A673 (cell line): Measurements from ENCODE around the gene CTNNA1. TPM values are rescaled to one million over a fixed set of nuclear protein-coding genes. Genes with fewer than 3 reads are reported as not detected.

Experiments
- BruUV-seq: library from RNA; stranded (reverse); fragments of 400-500 nt; replicated peaks from 2 replicates; lab custom pipeline; 2021; lab: Mats Ljungman, UMichigan
- CTCF ChIA-PET: fragments of 300-600 bp; sonication (Branson Sonifier 250); formaldehyde crosslinking; loops from one replicate; lab custom pipeline; 2022; ENCODE audit warnings: antibody characterized with exemption; lab: Charles Lee
- POLR2A ChIA-PET: fragments of 300-600 bp; sonication (Branson Sonifier 250); formaldehyde crosslinking; loops from one replicate; lab custom pipeline; 2022; ENCODE audit warnings: antibody characterized with exemption; ENCODE audit not compliant: low non-redundant PET; lab: Charles Lee
- DNase-seq: peaks from one replicate; pipeline ENCODE4 v3.0.0-alpha.2; 2015; ENCODE audit warnings: low spot score
- H3K27ac ChIP-seq: fragments of 200-600 bp; sonication (generic); 2 replicates; pipeline ENCODE4 v1.5.1; 2016; ENCODE audit warnings: mixed run types, low read depth, mild to moderate bottlenecking, mixed read lengths, antibody characterized with exemption, low read length; ENCODE audit not compliant: poor library complexity, severe bottlenecking
- H3K27me3 ChIP-seq: fragments of 200-600 bp; sonication (generic); replicated peaks from 2 replicates; pipeline ENCODE4 v1.6.1; 2017; ENCODE audit warnings: mixed run types, low read depth, mild to moderate bottlenecking, mixed read lengths, antibody characterized with exemption, low read length; ENCODE audit not compliant: insufficient read depth, poor library complexity
- H3K36me3 ChIP-seq: fragments of 200-600 bp; sonication (generic); 2 replicates; pipeline ENCODE4 v1.6.1; 2016; ENCODE audit warnings: mixed run types, mild to moderate bottlenecking, mixed read lengths, antibody characterized with exemption, low read length; ENCODE audit not compliant: insufficient read depth, poor library complexity, severe bottlenecking
- H3K4me1 ChIP-seq: fragments of 200-600 bp; sonication (generic); 2 replicates; pipeline ENCODE4 v1.6.1; 2017; ENCODE audit warnings: mixed run types, mild to moderate bottlenecking, mixed read lengths, antibody characterized with exemption, low read length; ENCODE audit not compliant: insufficient read depth, poor library complexity, severe bottlenecking
- H3K4me3 ChIP-seq: fragments of 200-600 bp; sonication (generic); 2 replicates; pipeline ENCODE4 v1.5.1; 2016; ENCODE audit warnings: low read depth, mixed run types, mild to moderate bottlenecking, mixed read lengths, low read length; ENCODE audit not compliant: poor library complexity, severe bottlenecking
- H3K9me3 ChIP-seq: fragments of 200-600 bp; sonication (generic); 2 replicates; pipeline ENCODE4 v1.6.1; 2016; ENCODE audit warnings: mixed run types, low read depth, mild to moderate bottlenecking, mixed read lengths, antibody characterized with exemption, low read length; ENCODE audit not compliant: poor library complexity, severe bottlenecking
- EZH2 ChIP-seq: fragments of 200-600 bp; sonication (generic); IDR thresholded peaks from 2 replicates; pipeline ENCODE4 v1.6.1; 2017; ENCODE audit warnings: borderline replicate concordance, low read depth, mild to moderate bottlenecking, mixed read lengths, antibody characterized with exemption, low read length; ENCODE audit not compliant: poor library complexity, severe bottlenecking
- intact Hi-C: fragments of 100-400 bp; cut with micrococcal nuclease; formaldehyde crosslinking; loops from one replicate; pipeline ENCODE4 v1.10.0; 2022; ENCODE audit not compliant: unreplicated experiment
- total RNA-seq: library from RNA; stranded (reverse); gene quantifications from 2 replicates; pipeline ENCODE4 v1.2.3, GENCODE V29; 2021
- TF ChIP-seq, protein P1 (sequence below): fragments of 300-800, 200-600 bp; sonication (generic); conservative IDR thresholded peaks from 2 replicates; pipeline ENCODE4 v1.5.1; 2017; ENCODE audit warnings: low read depth, mild to moderate bottlenecking, antibody characterized with exemption, low read length, moderate library complexity, mixed read lengths

Gene CTNNA1
- total RNA-seq, 1 experiment from 2014 or later: 249 TPM

DNA sequence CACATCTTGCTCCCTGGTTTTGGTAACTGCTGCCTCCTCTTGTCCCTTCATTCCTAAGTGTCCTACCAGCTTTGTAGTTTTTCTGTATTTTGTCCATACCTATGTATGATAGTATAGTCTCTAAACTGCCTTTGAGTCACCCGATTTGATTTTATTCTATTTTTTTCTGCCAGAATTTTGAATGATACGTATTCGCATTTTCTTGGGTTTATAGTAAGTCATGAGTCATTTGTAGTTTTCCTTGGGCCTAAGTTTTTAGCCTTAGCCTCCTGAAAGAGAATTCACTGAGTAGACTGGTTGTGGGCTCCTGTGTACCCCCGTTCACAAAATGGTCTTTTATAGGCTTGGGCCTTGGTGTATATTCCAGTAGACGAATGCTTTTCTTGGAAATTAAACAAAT lies 62.3 kb downstream of the CTNNA1 start:
- intact Hi-C loops: no loop called here
- no peaks in the 10 kb centered on the region for H3K9me3 ChIP-seq
- ChIA-PET CTCF (no interaction called here), POLR2A (no interaction called here)
- BruUV-seq: no TSS peak
- no peak overlapping the region for H3K27ac ChIP-seq
- H3K27me3 ChIP-seq: no peaks in the 10 kb centered on the region
- DNase-seq: no peak
- H3K4me1 ChIP-seq: no peaks in the 10 kb centered on the region
- no peak overlapping the region for H3K4me3 ChIP-seq
- TF ChIP-seq, protein P1, sequence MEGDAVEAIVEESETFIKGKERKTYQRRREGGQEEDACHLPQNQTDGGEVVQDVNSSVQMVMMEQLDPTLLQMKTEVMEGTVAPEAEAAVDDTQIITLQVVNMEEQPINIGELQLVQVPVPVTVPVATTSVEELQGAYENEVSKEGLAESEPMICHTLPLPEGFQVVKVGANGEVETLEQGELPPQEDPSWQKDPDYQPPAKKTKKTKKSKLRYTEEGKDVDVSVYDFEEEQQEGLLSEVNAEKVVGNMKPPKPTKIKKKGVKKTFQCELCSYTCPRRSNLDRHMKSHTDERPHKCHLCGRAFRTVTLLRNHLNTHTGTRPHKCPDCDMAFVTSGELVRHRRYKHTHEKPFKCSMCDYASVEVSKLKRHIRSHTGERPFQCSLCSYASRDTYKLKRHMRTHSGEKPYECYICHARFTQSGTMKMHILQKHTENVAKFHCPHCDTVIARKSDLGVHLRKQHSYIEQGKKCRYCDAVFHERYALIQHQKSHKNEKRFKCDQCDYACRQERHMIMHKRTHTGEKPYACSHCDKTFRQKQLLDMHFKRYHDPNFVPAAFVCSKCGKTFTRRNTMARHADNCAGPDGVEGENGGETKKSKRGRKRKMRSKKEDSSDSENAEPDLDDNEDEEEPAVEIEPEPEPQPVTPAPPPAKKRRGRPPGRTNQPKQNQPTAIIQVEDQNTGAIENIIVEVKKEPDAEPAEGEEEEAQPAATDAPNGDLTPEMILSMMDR: no peak
- no peak for TF ChIP-seq EZH2
- H3K36me3 ChIP-seq: no peaks in the 10 kb centered on the region

DNA sequence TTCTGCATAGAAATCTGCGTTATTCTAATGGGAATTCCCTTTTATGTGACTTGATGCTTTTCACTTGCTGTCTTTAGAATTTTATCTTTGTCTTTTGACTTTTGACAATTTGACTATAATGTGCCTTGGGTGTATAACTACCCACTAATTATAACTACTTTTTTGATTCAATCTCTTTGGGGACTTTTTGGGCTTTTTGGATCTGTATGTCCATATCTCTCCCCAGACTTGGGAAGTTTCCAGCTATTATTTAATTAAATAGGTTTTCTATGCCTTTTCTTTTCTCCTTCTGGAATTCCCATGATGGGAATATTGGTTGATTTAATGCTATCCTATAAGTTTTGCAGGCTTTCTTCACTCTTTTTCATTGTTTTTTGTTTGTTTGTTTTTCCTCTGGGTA lies 64.0 kb downstream of the CTNNA1 start:
- Histone ChIP-seq H3K9me3 (no peaks in the 10 kb centered on the region), H3K27me3 (no peaks in the 10 kb centered on the region), H3K4me3 (no peak overlapping the region), H3K36me3 (no peaks in the 10 kb centered on the region), H3K4me1 (no peaks in the 10 kb centered on the region), H3K27ac (no peak overlapping the region)
- DNase-seq: no peak
- intact Hi-C loops: no loop called here
- POLR2A ChIA-PET: no interaction called here
- CTCF ChIA-PET: no interaction called here
- no TSS peak for BruUV-seq
- TF ChIP-seq, protein P1: no peak
- no peak for TF ChIP-seq EZH2

DNA sequence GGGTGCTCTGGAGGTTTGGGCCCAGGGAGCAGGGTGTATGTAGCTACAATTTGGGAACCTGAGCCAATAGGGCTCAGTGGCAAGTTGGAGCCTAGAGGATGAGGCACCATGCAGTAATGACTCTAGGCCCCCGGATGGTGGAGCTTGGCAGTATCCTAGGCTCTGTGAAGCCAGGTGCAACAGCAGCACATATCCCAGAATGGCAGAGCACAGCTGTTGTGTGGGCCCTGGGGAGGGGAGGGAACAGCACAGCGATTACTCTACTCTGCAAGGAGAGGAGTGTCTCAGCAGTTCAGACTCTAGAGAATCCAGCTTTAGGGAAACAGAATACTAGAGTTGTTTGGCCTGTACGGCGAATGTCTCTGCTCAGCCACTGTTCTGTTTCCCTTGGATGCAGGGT lies 65.9 kb downstream of the CTNNA1 start:
- Histone ChIP-seq H3K9me3 (no peaks in the 10 kb centered on the region), H3K4me1 (no peaks in the 10 kb centered on the region), H3K36me3 (no peaks in the 10 kb centered on the region), H3K27ac (no peak overlapping the region), H3K4me3 (no peak overlapping the region), H3K27me3 (no peaks in the 10 kb centered on the region)
- ChIA-PET CTCF (no interaction called here), POLR2A (no interaction called here)
- TF ChIP-seq, protein P1: no peak
- no peak for TF ChIP-seq EZH2
- no peak for DNase-seq
- intact Hi-C loops: no loop called here
- no TSS peak for BruUV-seq
